IMR-90 (cell line): Measurements from ENCODE around the gene GHR. TPM values are rescaled to one million over a fixed set of nuclear protein-coding genes. Genes with fewer than 3 reads are reported as not detected.

Experiments
- ATAC-seq: fragments of 200-7000 bp; cut with Tn5 transposase; 2 replicates; pipeline ENCODE4 v1.9.1; 2020; ENCODE audit warnings: low read depth, mild to moderate bottlenecking, moderate library complexity
- BruUV-seq: library from RNA; stranded (reverse); fragments of 400-500 nt; replicated peaks from 2 replicates; lab custom pipeline; 2021; lab: Mats Ljungman, UMichigan
- CTCF ChIA-PET: fragments of 300-600 bp; formaldehyde crosslinking; extraction: SDS; loops from one replicate; lab custom pipeline; 2021; ENCODE audit warnings: antibody characterized with exemption; lab: Yijun Ruan, JAX
- POLR2A ChIA-PET: fragments of 300-600 bp; sonication (Branson Sonifier 250); formaldehyde crosslinking; loops from one replicate; lab custom pipeline; 2022; ENCODE audit warnings: antibody characterized with exemption; ENCODE audit not compliant: unreplicated experiment; lab: Charles Lee
- DNase-seq: peaks from one replicate; pipeline ENCODE4 v3.0.0; 2013
- H2AFZ ChIP-seq: replicated peaks from 2 replicates; pipeline ENCODE3; 2013; ENCODE audit warnings: low read length, mild to moderate bottlenecking; ENCODE audit not compliant: poor library complexity
- H2AK5ac ChIP-seq: 2 replicates; pipeline ENCODE4 v1.6.1; 2013; ENCODE audit warnings: low read depth, low read length, inconsistent platforms
- H2AK9ac ChIP-seq: replicated peaks from 2 replicates; pipeline ENCODE3; 2013; ENCODE audit warnings: mild to moderate bottlenecking, low read depth, low read length, moderate library complexity; ENCODE audit not compliant: poor library complexity
- H2BK120ac ChIP-seq: 2 replicates; pipeline ENCODE4 v1.6.1; 2013; ENCODE audit warnings: low read depth, low read length, inconsistent platforms
- H2BK15ac ChIP-seq: 3 replicates; pipeline ENCODE4 v1.6.1; 2013; ENCODE audit warnings: low read depth, low read length, inconsistent platforms
- H2BK20ac ChIP-seq: 2 replicates; pipeline ENCODE4 v1.6.1; 2013; ENCODE audit warnings: low read depth, mild to moderate bottlenecking, inconsistent platforms, low read length, moderate library complexity
- H2BK5ac ChIP-seq: 2 replicates; pipeline ENCODE4 v1.6.1; 2013; ENCODE audit warnings: mild to moderate bottlenecking, low read depth, low read length, inconsistent platforms; ENCODE audit not compliant: poor library complexity, severe bottlenecking
- H3K14ac ChIP-seq: replicated peaks from 2 replicates; pipeline ENCODE4 v1.6.1; 2013; ENCODE audit warnings: low read depth, low read length, inconsistent platforms
- H3K18ac ChIP-seq: 2 replicates; pipeline ENCODE4 v1.6.1; 2013; ENCODE audit warnings: low read depth, low read length, control low read depth
- H3K23ac ChIP-seq: 2 replicates; pipeline ENCODE4 v1.6.1; 2013; ENCODE audit warnings: low read depth, low read length, inconsistent platforms
- H3K27ac ChIP-seq: 2 replicates; pipeline ENCODE4 v1.5.1; 2013; ENCODE audit warnings: mild to moderate bottlenecking, control low read depth, low read length; ENCODE audit not compliant: insufficient read depth
- H3K27me3 ChIP-seq: 2 replicates; pipeline ENCODE4 v1.6.1; 2013; ENCODE audit warnings: low read length; ENCODE audit not compliant: control insufficient read depth, insufficient read depth
- H3K36me3 ChIP-seq: 2 replicates; pipeline ENCODE4 v1.6.1; 2013; ENCODE audit warnings: low read length, mixed read lengths; ENCODE audit not compliant: control insufficient read depth, insufficient read depth
- H3K4ac ChIP-seq: 2 replicates; pipeline ENCODE4 v1.6.1; 2013; ENCODE audit warnings: low read depth, low read length, inconsistent platforms
- H3K4me1 ChIP-seq: 2 replicates; pipeline ENCODE4 v1.6.1; 2013; ENCODE audit warnings: low read length, mixed read lengths; ENCODE audit not compliant: control insufficient read depth, insufficient read depth
- H3K4me2 ChIP-seq: 2 replicates; pipeline ENCODE4 v1.6.1; 2013; ENCODE audit warnings: low read depth, mild to moderate bottlenecking, control low read depth, low read length, moderate library complexity
- H3K4me3 ChIP-seq: 2 replicates; pipeline ENCODE4 v1.5.1; 2013; ENCODE audit warnings: low read depth, mild to moderate bottlenecking, control low read depth, low read length, moderate library complexity; ENCODE audit not compliant: insufficient read depth
- H3K56ac ChIP-seq: 2 replicates; pipeline ENCODE4 v1.6.1; 2013; ENCODE audit warnings: low read length, inconsistent platforms; ENCODE audit not compliant: insufficient read depth; ENCODE audit errors: extremely low read depth
- H3K79me1 ChIP-seq, 2 experiments: 2 replicates each; pipeline ENCODE4 v1.6.1; 2013; ENCODE audit warnings: low read length in 2 of 2, inconsistent platforms in 1 of 2, low read depth in 1 of 2
- H3K9ac ChIP-seq: 2 replicates; pipeline ENCODE4 v1.6.1; 2013; ENCODE audit warnings: low read depth, low read length, control low read depth
- H3K9me1 ChIP-seq: 2 replicates; pipeline ENCODE4 v1.6.1; 2013; ENCODE audit warnings: low read length, inconsistent platforms; ENCODE audit not compliant: insufficient read depth
- H3K9me3 ChIP-seq: 2 replicates; pipeline ENCODE4 v1.6.1; 2013; ENCODE audit warnings: low read length; ENCODE audit not compliant: control insufficient read depth, insufficient read depth
- H4K20me1 ChIP-seq: 2 replicates; pipeline ENCODE4 v1.6.1; 2013; ENCODE audit warnings: low read length, inconsistent platforms; ENCODE audit not compliant: insufficient read depth
- H4K5ac ChIP-seq: 2 replicates; pipeline ENCODE4 v1.6.1; 2013; ENCODE audit warnings: mild to moderate bottlenecking, low read depth, low read length, control low read depth
- H4K8ac ChIP-seq, 2 experiments: 2 replicates each; pipeline ENCODE4 v1.6.1; 2013; ENCODE audit warnings: low read depth in 2 of 2, low read length in 2 of 2, control low read depth in 1 of 2, inconsistent platforms in 1 of 2
- H4K91ac ChIP-seq: 2 replicates; pipeline ENCODE4 v1.6.1; 2013; ENCODE audit warnings: low read depth, low read length, inconsistent platforms; ENCODE audit not compliant: insufficient read depth
- BHLHE40 ChIP-seq: fragments of 150-350 bp; IDR thresholded peaks from 2 replicates; pipeline ENCODE4 v1.6.1; 2016; ENCODE audit warnings: mild to moderate bottlenecking, low read depth, low read length
- CEBPB ChIP-seq: IDR thresholded peaks from 2 replicates; pipeline ENCODE4 v1.6.1; 2012; ENCODE audit warnings: low read depth, low read length, improper control_type of control experiment
- CHD1 ChIP-seq: IDR thresholded peaks from 2 replicates; pipeline ENCODE4 v1.6.1; 2012; ENCODE audit warnings: low read depth, low read length, improper control_type of control experiment
- CTCF ChIP-seq: conservative IDR thresholded peaks from 2 replicates; pipeline ENCODE4 v1.5.1; 2012; ENCODE audit warnings: mild to moderate bottlenecking, low read depth, low read length, improper control_type of control experiment
- FOS ChIP-seq: fragments of 150-350 bp; IDR thresholded peaks from 2 replicates; pipeline ENCODE4 v1.6.1; 2016; ENCODE audit warnings: low read depth, low read length
- MAFK ChIP-seq: IDR thresholded peaks from 2 replicates; pipeline ENCODE4 v1.6.1; 2012; ENCODE audit warnings: low read depth, low read length, improper control_type of control experiment
- MAZ ChIP-seq: IDR thresholded peaks from 2 replicates; pipeline ENCODE4 v1.6.1; 2012; ENCODE audit warnings: low read depth, mild to moderate bottlenecking, low read length, improper control_type of control experiment, moderate library complexity, borderline replicate concordance
- MXI1 ChIP-seq: IDR thresholded peaks from 2 replicates; pipeline ENCODE4 v1.6.1; 2012; ENCODE audit warnings: low read depth, mild to moderate bottlenecking, low read length, moderate library complexity, borderline replicate concordance
- NFE2L2 ChIP-seq: fragments of 150-350 bp; IDR thresholded peaks from 2 replicates; pipeline ENCODE4 v1.6.1; 2016; ENCODE audit warnings: low read depth, mild to moderate bottlenecking, low read length
- POLR2A ChIP-seq: IDR thresholded peaks from 2 replicates; pipeline ENCODE4 v1.6.1; 2012; ENCODE audit warnings: mild to moderate bottlenecking, low read depth, low read length
- RAD21 ChIP-seq: IDR thresholded peaks from 2 replicates; pipeline ENCODE4 v1.6.1; 2012; ENCODE audit warnings: low read length, improper control_type of control experiment
- RCOR1 ChIP-seq: IDR thresholded peaks from 2 replicates; pipeline ENCODE4 v1.6.1; 2012; ENCODE audit warnings: mild to moderate bottlenecking, low read length, improper control_type of control experiment; ENCODE audit not compliant: insufficient replicate concordance
- RFX5 ChIP-seq: IDR thresholded peaks from 2 replicates; pipeline ENCODE4 v1.8.0; 2012; ENCODE audit warnings: low read depth, mild to moderate bottlenecking, low read length, moderate library complexity
- SMC3 ChIP-seq: fragments of 150-350 bp; IDR thresholded peaks from 2 replicates; pipeline ENCODE4 v1.6.1; 2016; ENCODE audit warnings: low read depth, mild to moderate bottlenecking, antibody characterized with exemption, low read length, moderate library complexity
- USF2 ChIP-seq: fragments of 150-350 bp; IDR thresholded peaks from 2 replicates; pipeline ENCODE4 v1.6.1; 2017; ENCODE audit warnings: mild to moderate bottlenecking, antibody characterized with exemption, low read length, low read depth
- WGBS, 2 experiments: methylation state at CpG; one replicate each; pipeline versions ENCODE4 v1.1.5 to v1.1.7; 2013; ENCODE audit warnings: missing lambda C conversion rate in 2 of 2; ENCODE audit not compliant: insufficient read length in 1 of 2; ENCODE audit errors: extremely low coverage in 2 of 2; 5-methylcytosine and 5-hydroxymethylcytosine counted together
- dilution Hi-C: fragments of 300-500 bp; cut with HindIII; formaldehyde crosslinking; loops from one replicate; pipeline ENCODE4 v1.14.3; 2018; ENCODE audit warnings: low sequenced_read_pairs; ENCODE audit not compliant: unreplicated experiment
- in situ Hi-C: fragments of 300-500 bp; cut with MboI; formaldehyde crosslinking; loops from 3 replicates; pipeline ENCODE4 v1.14.3; 2019; ENCODE audit warnings: low sequenced_read_pairs, inconsistent platforms, mixed read lengths
- intact Hi-C: fragments of 100-400 bp; cut with micrococcal nuclease; formaldehyde crosslinking; loops from 2 replicates; pipeline ENCODE4 v1.10.0; 2022
- polyA plus RNA-seq, 3 experiments: library from polyadenylated mRNA; depleted of rRNA; stranded (reverse); fragments of >200 nt; gene quantifications; 2 replicates each; pipeline ENCODE4 v1.2.3, GENCODE V29; 2012; ENCODE audit warnings: low replicate concordance in 1 of 3
- total RNA-seq: library from RNA; depleted of rRNA; stranded (reverse); fragments of >200 nt; gene quantifications from 2 replicates; pipeline ENCODE4 v1.2.3, GENCODE V29; 2012

GHR gene
- total and polyA plus RNA-seq, 2 of the 4 experiments (the other 2 are of a cell fraction): 0.36 to 1.1 TPM

GRCh38 chr5:42404366-42404765 is 18.9 kb upstream of the GHR start:
- POLR2A ChIA-PET: no interaction called here
- no peak overlapping the region for H2BK120ac ChIP-seq
- H3K4me1 ChIP-seq: no peaks in the 10 kb centered on the region
- H2AK5ac ChIP-seq: no peak overlapping the region
- no peak overlapping the region for H3K4me2 ChIP-seq
- H3K9me1 ChIP-seq: no peaks in the 10 kb centered on the region
- H2BK15ac ChIP-seq: no peak overlapping the region
- CTCF ChIA-PET: no interaction called here
- H4K91ac ChIP-seq: no peak overlapping the region
- dilution Hi-C loops (no loop called here), intact Hi-C loops (no loop called here), in situ Hi-C loops (no loop called here)
- H3K4me3 ChIP-seq: no peak overlapping the region
- no peak overlapping the region for H3K14ac ChIP-seq
- H2BK20ac ChIP-seq: no peak overlapping the region
- no peak overlapping the region for H3K9ac ChIP-seq
- H2BK5ac ChIP-seq: no peak overlapping the region
- H3K9me3 ChIP-seq: no peaks in the 10 kb centered on the region
- no peak overlapping the region for H2AK9ac ChIP-seq
- no peaks in the 10 kb centered on the region for H4K20me1 ChIP-seq
- H4K5ac ChIP-seq: no peak overlapping the region
- H3K27ac ChIP-seq: no peak overlapping the region
- H3K56ac ChIP-seq: no peak overlapping the region
- no CpG with 5 or more reads among the region's 2 CpGs for WGBS, 2 experiments
- no peak overlapping the region for H3K18ac ChIP-seq
- DNase-seq (no peak), ATAC-seq (no peak)
- no peak overlapping the region for H2AFZ ChIP-seq
- H3K36me3 ChIP-seq: no peaks in the 10 kb centered on the region
- H4K8ac ChIP-seq: no peak overlapping the region
- no peaks in the 10 kb centered on the region for H3K27me3 ChIP-seq
- no peaks in the 10 kb centered on the region for H3K79me1 ChIP-seq
- H3K23ac ChIP-seq: no peak overlapping the region
- no peak overlapping the region for H3K4ac ChIP-seq
- BruUV-seq: no TSS peak
- TF ChIP-seq MXI1: no peak
- TF ChIP-seq CTCF: no peak
- no peak for TF ChIP-seq SMC3
- TF ChIP-seq MAFK: no peak
- no peak for TF ChIP-seq CEBPB
- no peak for TF ChIP-seq POLR2A
- TF ChIP-seq CHD1: no peak
- TF ChIP-seq RAD21: no peak
- no peak for TF ChIP-seq NFE2L2
- TF ChIP-seq BHLHE40: no peak
- TF ChIP-seq RCOR1: no peak
- no peak for TF ChIP-seq USF2
- TF ChIP-seq RFX5: no peak
- no peak for TF ChIP-seq FOS
- no peak for TF ChIP-seq MAZ
